AG04450 (cell line): Measurements from ENCODE around the gene PLXNA4. TPM values are rescaled to one million over a fixed set of nuclear protein-coding genes. Genes with fewer than 3 reads are reported as not detected.

Experiments
- CTCF ChIA-PET: fragments of 300-600, 350-600 bp; formaldehyde crosslinking; extraction: SDS; loops from one replicate; lab custom pipeline; 2022; ENCODE audit warnings: antibody characterized with exemption, inconsistent platforms; lab: Charles Lee
- POLR2A ChIA-PET: fragments of 350-600 bp; formaldehyde crosslinking; extraction: SDS; loops from one replicate; lab custom pipeline; 2021; ENCODE audit warnings: antibody characterized with exemption, inconsistent platforms; lab: Yijun Ruan, JAX
- DNase-seq: peaks from one replicate; pipeline ENCODE4 v3.0.0-alpha.2; 2011; ENCODE audit warnings: low read depth, low spot score
- H3K27ac ChIP-seq: one replicate; pipeline ENCODE4 v1.5.1; 2012; ENCODE audit warnings: low read depth, low read length, control low read depth
- H3K27me3 ChIP-seq: one replicate; pipeline ENCODE4 v1.6.0; 2012; ENCODE audit warnings: low read length; ENCODE audit not compliant: control insufficient read depth, insufficient read depth
- H3K4me3 ChIP-seq: 2 replicates; pipeline ENCODE4 v1.5.1; 2011; ENCODE audit warnings: mild to moderate bottlenecking, low read depth, low read length, control low read depth
- H3K9me3 ChIP-seq: 2 replicates; pipeline ENCODE4 v1.5.1; 2012; ENCODE audit warnings: low read length; ENCODE audit not compliant: control insufficient read depth, insufficient read depth
- polyA plus RNA-seq: library from polyadenylated mRNA; depleted of rRNA; stranded (reverse); fragments of >200 nt; gene quantifications from 2 replicates; pipeline ENCODE4 v1.2.3, GENCODE V29; 2011
- TF ChIP-seq, protein P1 (sequence below): IDR thresholded peaks from 2 replicates; pipeline ENCODE4 v1.5.1; 2011; ENCODE audit warnings: low read depth, low read length, control low read depth, inconsistent platforms

The PLXNA4 gene
- polyA plus RNA-seq, 1 experiment: 0.05 TPM

- Histone ChIP-seq H3K4me3 (no peak overlapping the region), H3K27ac (no peak overlapping the region), H3K9me3 (no peaks in the 10 kb centered on the region), H3K27me3 (no peaks in the 10 kb centered on the region)
- DNase-seq: no peak
- CTCF ChIA-PET: interaction anchor here (0.5 kb wide), 1 partner anchor 100 kb away, joined by 3 read pairs; no protein-coding TSS in a partner anchor
- POLR2A ChIA-PET: no interaction called here
- TF ChIP-seq, protein P1, sequence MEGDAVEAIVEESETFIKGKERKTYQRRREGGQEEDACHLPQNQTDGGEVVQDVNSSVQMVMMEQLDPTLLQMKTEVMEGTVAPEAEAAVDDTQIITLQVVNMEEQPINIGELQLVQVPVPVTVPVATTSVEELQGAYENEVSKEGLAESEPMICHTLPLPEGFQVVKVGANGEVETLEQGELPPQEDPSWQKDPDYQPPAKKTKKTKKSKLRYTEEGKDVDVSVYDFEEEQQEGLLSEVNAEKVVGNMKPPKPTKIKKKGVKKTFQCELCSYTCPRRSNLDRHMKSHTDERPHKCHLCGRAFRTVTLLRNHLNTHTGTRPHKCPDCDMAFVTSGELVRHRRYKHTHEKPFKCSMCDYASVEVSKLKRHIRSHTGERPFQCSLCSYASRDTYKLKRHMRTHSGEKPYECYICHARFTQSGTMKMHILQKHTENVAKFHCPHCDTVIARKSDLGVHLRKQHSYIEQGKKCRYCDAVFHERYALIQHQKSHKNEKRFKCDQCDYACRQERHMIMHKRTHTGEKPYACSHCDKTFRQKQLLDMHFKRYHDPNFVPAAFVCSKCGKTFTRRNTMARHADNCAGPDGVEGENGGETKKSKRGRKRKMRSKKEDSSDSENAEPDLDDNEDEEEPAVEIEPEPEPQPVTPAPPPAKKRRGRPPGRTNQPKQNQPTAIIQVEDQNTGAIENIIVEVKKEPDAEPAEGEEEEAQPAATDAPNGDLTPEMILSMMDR: no peak
These were observed 83.3 kb downstream of the PLXNA4 start for GRCh38 chr7:132492823-132493445.

- no peak overlapping the region for H3K4me3 ChIP-seq
- H3K27me3 ChIP-seq: no peaks in the 10 kb centered on the region
- CTCF ChIA-PET: no interaction called here
- H3K27ac ChIP-seq: no peak overlapping the region
- POLR2A ChIA-PET: no interaction called here
- no peaks in the 10 kb centered on the region for H3K9me3 ChIP-seq
- DNase-seq: no peak
- TF ChIP-seq, protein P1: no peak
These were observed 84.8 kb downstream of the PLXNA4 start for GRCh38 chr7:132491391-132491945.

DNA sequence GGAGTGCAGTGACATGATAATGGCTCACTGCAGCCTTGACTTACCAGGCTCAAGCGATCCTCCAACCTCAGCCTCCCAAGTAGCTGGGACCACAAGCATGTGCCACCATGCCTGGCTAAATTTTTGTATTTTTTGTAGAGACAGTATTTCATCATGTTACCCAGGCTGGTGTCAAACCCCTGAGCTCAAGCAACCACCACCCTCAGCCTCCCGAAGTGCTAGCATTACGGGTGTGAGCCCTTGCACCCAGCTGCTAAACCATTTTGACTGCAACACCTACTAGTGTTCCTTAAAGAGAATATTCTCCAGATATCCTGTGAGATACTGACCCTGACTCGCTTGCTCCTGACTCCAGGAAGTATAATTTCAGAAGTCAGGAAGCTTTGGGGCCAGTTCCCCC lies 85.8 kb downstream of the PLXNA4 start:
- ChIA-PET CTCF (no interaction called here), POLR2A (no interaction called here)
- no peak overlapping the region for H3K27ac ChIP-seq
- H3K27me3 ChIP-seq: no peaks in the 10 kb centered on the region
- no peaks in the 10 kb centered on the region for H3K9me3 ChIP-seq
- no peak for DNase-seq
- no peak overlapping the region for H3K4me3 ChIP-seq
- TF ChIP-seq, protein P1: no peak

- TF ChIP-seq, protein P1: no peak
- Histone ChIP-seq H3K27ac (no peak overlapping the region), H3K9me3 (no peaks in the 10 kb centered on the region), H3K27me3 (no peaks in the 10 kb centered on the region), H3K4me3 (no peak overlapping the region)
- DNase-seq: no peak
- CTCF ChIA-PET: no interaction called here
- POLR2A ChIA-PET: no interaction called here
These were observed 86.5 kb downstream of the PLXNA4 start for GRCh38 chr7:132489776-132490237.

GRCh38 chr7:132488634-132489302 lies 87.5 kb downstream of the PLXNA4 start:
- POLR2A ChIA-PET: no interaction called here
- TF ChIP-seq, protein P1: no peak
- no peak overlapping the region for H3K27ac ChIP-seq
- DNase-seq: no peak
- no peaks in the 10 kb centered on the region for H3K9me3 ChIP-seq
- no peak overlapping the region for H3K4me3 ChIP-seq
- CTCF ChIA-PET: no interaction called here
- no peaks in the 10 kb centered on the region for H3K27me3 ChIP-seq
